MCF 10A (cell line): Measurements from ENCODE around the gene PI4KA. TPM values are rescaled to one million over a fixed set of nuclear protein-coding genes. Genes with fewer than 3 reads are reported as not detected.
"Not testable (repeated sequence)": the region's sequence is repeated elsewhere in the genome, so short reads cannot be mapped to it uniquely, and the experiment has no call there.

Experiments
- BruUV-seq: library from RNA; stranded (reverse); fragments of 400-500 nt; replicated peaks from 2 replicates; lab custom pipeline; 2021; lab: Mats Ljungman, UMichigan
- CTCF ChIA-PET: fragments of 300-600 bp; sonication (Branson Sonifier 250); formaldehyde crosslinking; extraction: SDS; loops from one replicate; lab custom pipeline; 2021; ENCODE audit warnings: antibody characterized with exemption, inconsistent platforms; lab: Yijun Ruan, JAX
- POLR2A ChIA-PET: fragments of 300-600, 350-650 bp; sonication (Branson Sonifier 250); formaldehyde crosslinking; extraction: SDS; loops from one replicate; lab custom pipeline; 2020; ENCODE audit warnings: antibody characterized with exemption, inconsistent platforms; lab: Yijun Ruan, JAX
- DNase-seq: peaks from one replicate; pipeline ENCODE4 v3.0.0-alpha.2; 2018; ENCODE audit not compliant: unreplicated experiment
- H3K27ac Mint-ChIP-seq: one replicate; pipeline ENCODE4 v1.8.0; 2022; ENCODE audit warnings: mild to moderate bottlenecking, low read depth, mixed read lengths; ENCODE audit not compliant: unreplicated experiment
- H3K27me3 Mint-ChIP-seq: one replicate; pipeline ENCODE4 v1.8.0; 2022; ENCODE audit warnings: mixed read lengths; ENCODE audit not compliant: insufficient read depth, unreplicated experiment
- H3K36me3 Mint-ChIP-seq: one replicate; pipeline ENCODE4 v1.8.0; 2022; ENCODE audit warnings: mild to moderate bottlenecking, moderate library complexity, mixed read lengths; ENCODE audit not compliant: insufficient read depth, unreplicated experiment
- H3K4me1 Mint-ChIP-seq: one replicate; pipeline ENCODE4 v1.8.0; 2022; ENCODE audit warnings: mixed read lengths; ENCODE audit not compliant: insufficient read depth, unreplicated experiment
- H3K4me3 Mint-ChIP-seq: one replicate; pipeline ENCODE4 v1.8.0; 2022; ENCODE audit warnings: mild to moderate bottlenecking, moderate library complexity, mixed read lengths; ENCODE audit not compliant: unreplicated experiment
- H3K9me3 Mint-ChIP-seq: one replicate; pipeline ENCODE4 v1.8.0; 2022; ENCODE audit warnings: mixed read lengths; ENCODE audit not compliant: unreplicated experiment
- intact Hi-C: fragments of 100-400 bp; cut with micrococcal nuclease; formaldehyde crosslinking; loops from 2 replicates; pipeline ENCODE4 v1.14.1; 2022
- total RNA-seq: library from RNA; stranded (reverse); gene quantifications from 2 replicates; pipeline ENCODE4 v1.2.3, GENCODE V29; 2022
- TF ChIP-seq, protein P1 (sequence below): fragments of 200-600 bp; IDR thresholded peaks from one replicate; pipeline ENCODE4 v1.8.0; 2022; ENCODE audit warnings: antibody characterized with exemption, mild to moderate bottlenecking; ENCODE audit not compliant: unreplicated experiment

The PI4KA gene
- total RNA-seq, 1 experiment from 2014 or later: 39.0 TPM

DNA sequence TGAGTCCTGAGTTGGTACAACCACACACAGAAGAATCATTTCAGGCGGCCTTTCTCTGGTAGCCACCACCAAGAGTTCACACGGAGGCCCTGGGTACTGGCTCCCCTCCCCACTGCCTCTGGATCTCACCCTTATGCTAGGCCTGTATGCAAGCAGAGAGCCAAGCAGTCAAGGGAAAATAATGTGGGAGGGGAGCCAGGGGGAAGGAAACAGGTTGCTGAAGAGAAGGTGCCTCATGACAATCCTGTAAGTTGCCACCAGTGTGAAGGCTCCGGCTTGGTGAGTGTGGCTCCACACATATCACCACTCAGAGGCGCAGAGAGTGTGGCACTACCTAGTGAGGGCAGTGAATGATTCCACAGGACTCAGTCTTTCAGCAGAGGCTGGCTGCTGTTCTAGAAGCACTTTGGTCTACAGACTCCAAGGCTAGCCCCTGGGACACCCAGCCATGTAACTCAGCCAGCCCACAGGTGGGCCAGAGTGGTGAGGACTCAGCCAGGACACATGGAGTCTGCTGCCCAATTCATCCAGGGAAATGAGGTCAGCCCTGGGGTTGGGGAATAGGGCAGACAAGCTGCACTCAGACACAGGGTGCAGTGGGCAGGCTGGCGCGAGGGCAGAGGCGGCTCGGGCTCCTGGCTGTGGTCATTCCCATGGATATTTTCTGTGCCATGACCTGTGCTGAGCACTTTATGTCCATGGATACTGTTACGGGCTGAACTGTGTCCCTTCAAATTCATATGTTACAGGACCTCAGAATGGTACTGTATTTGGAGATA, 133.7 kb downstream of the PI4KA start:
- CTCF ChIA-PET: interaction anchor here (0.7 kb wide), 1 partner anchor 106 kb away, joined by 3 read pairs; no protein-coding TSS in a partner anchor
- intact Hi-C loops: no loop called here
- Mint-ChIP-seq H3K27me3 (no peaks in the 10 kb centered on the region), H3K9me3 (no peaks in the 10 kb centered on the region), H3K36me3 (peaks cover 36% of the 10 kb centered on the region), H3K4me3 (no peak overlapping the region), H3K4me1 (no peaks in the 10 kb centered on the region), H3K27ac (no peak overlapping the region)
- POLR2A ChIA-PET: no interaction called here
- DNase-seq: no peak
- BruUV-seq: no TSS peak
- TF ChIP-seq, protein P1, sequence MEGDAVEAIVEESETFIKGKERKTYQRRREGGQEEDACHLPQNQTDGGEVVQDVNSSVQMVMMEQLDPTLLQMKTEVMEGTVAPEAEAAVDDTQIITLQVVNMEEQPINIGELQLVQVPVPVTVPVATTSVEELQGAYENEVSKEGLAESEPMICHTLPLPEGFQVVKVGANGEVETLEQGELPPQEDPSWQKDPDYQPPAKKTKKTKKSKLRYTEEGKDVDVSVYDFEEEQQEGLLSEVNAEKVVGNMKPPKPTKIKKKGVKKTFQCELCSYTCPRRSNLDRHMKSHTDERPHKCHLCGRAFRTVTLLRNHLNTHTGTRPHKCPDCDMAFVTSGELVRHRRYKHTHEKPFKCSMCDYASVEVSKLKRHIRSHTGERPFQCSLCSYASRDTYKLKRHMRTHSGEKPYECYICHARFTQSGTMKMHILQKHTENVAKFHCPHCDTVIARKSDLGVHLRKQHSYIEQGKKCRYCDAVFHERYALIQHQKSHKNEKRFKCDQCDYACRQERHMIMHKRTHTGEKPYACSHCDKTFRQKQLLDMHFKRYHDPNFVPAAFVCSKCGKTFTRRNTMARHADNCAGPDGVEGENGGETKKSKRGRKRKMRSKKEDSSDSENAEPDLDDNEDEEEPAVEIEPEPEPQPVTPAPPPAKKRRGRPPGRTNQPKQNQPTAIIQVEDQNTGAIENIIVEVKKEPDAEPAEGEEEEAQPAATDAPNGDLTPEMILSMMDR: no peak

DNA sequence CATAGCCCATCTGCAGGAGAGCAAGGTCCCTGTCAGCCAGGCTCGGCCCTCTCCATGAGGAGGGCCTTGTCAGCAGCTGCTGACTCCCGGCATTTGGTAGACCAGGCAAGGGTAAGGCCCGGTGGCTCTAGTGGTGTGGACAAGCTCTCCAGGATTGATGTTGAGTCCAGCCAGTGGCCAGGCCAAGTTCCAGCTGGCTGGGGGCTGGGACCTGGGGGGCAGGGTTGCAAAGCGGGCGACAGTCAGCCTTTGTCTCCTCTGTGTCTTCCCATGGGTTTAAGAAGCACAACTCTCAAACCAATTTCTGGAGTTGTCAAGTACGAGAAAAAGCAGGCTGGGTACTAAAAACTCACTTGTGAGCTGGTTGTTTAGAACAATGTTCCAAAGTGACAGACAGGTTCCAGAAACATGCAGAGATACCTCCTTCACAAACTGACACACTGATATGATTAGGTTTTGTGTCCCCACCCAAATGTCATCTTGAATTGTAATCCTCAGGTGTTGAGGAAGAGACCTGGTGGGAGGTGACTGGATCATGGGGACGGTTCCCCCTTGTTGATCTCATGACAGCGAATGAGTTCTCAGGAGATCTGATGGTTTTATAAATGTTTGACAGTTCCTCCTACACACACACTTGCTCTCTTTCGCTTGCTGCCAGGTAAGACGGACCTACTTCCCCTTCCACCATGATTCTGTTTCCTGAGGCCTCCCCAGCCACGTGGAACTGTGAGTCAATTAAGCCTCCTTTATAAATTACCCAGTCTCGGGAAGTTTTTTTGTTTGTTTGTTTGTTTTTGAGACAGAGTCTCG, 137.0 kb downstream of the PI4KA start:
- TF ChIP-seq, protein P1: no peak
- ChIA-PET CTCF (interaction anchor here (1.2 kb wide), 1 partner anchor 17 kb away, joined by 3 read pairs; no protein-coding TSS in a partner anchor), POLR2A (no interaction called here)
- H3K27me3 Mint-ChIP-seq: no peaks in the 10 kb centered on the region
- H3K27ac Mint-ChIP-seq: no peak overlapping the region
- H3K36me3 Mint-ChIP-seq: peaks cover 15% of the 10 kb centered on the region
- no TSS peak for BruUV-seq
- no peaks in the 10 kb centered on the region for H3K4me1 Mint-ChIP-seq
- intact Hi-C loops: no loop called here
- no peaks in the 10 kb centered on the region for H3K9me3 Mint-ChIP-seq
- no peak for DNase-seq
- H3K4me3 Mint-ChIP-seq: no peak overlapping the region

DNA sequence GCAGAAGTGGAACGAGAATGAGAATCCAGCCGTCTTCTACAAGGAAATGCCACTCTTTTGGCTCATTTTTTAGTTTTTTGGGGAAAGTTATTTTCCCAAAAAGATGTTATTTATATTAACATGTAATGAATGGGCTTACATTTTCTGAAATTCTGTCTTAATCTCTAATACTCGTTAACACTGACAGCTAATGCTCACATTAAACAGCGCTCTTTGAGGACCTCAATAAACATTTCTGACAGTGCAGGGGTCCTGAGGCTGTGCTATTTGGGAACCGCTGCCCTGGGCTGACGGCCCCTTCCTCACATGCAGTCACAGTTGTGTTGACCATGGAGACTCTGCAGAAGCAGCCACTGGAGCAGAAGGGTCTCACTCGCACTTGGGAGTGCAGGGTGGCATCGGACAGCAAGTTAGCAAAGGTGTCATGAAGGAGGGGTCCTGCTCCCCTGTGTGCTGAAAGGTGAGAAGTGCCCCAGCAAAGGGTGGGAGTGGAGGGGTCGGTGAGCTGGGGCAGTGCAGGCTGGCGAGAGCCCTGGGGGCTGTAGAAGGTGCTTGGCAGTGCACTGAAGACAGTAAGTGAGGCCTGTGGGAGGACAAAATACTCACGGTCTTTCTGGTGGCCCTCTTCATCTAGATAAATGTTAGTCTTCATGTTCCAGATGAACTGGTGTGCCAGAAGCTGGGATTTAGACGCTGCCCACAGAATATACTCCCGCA, 137.8 kb downstream of the PI4KA start:
- POLR2A ChIA-PET: no interaction called here
- H3K27me3 Mint-ChIP-seq: no peaks in the 10 kb centered on the region
- intact Hi-C loops: no loop called here
- TF ChIP-seq, protein P1: no peak
- CTCF ChIA-PET: interaction anchor here (1.2 kb wide), 1 partner anchor 16 kb away, joined by 3 read pairs; no protein-coding TSS in a partner anchor
- no peaks in the 10 kb centered on the region for H3K4me1 Mint-ChIP-seq
- H3K36me3 Mint-ChIP-seq: peaks cover 17% of the 10 kb centered on the region
- H3K27ac Mint-ChIP-seq: no peak overlapping the region
- H3K9me3 Mint-ChIP-seq: no peaks in the 10 kb centered on the region
- BruUV-seq: no TSS peak
- H3K4me3 Mint-ChIP-seq: no peak overlapping the region
- no peak for DNase-seq

DNA sequence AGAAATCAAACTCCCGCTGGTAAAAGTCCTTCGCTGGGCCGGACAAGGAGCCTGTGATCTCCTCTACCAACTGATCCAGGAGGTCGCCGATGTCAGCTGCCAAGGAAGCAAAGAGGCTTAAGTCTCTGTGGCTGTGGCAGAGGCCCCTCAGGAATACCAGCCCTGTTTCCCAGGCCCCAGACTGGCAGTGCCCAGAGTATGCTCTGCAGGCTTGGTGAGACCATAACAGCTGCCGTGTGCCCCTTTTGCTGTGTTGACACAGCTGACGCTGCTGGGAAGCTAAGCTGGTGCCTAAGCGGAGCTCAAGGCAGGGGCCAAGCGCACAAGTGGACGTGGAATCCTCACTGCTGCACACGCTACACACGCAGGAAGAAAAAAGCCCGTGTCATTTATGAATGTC, 139.9 kb downstream of the PI4KA start:
- BruUV-seq, H3K4me1 Mint-ChIP-seq, intact Hi-C loops, H3K4me3 Mint-ChIP-seq, POLR2A ChIA-PET, H3K27me3 Mint-ChIP-seq, H3K27ac Mint-ChIP-seq, DNase-seq, H3K9me3 Mint-ChIP-seq: not testable (repeated sequence)
- CTCF ChIA-PET: interaction anchor here (0.7 kb wide), 1 partner anchor 320 kb away, joined by 4 read pairs; no protein-coding TSS in a partner anchor
- H3K36me3 Mint-ChIP-seq: peaks cover 19% of the 10 kb centered on the region

DNA sequence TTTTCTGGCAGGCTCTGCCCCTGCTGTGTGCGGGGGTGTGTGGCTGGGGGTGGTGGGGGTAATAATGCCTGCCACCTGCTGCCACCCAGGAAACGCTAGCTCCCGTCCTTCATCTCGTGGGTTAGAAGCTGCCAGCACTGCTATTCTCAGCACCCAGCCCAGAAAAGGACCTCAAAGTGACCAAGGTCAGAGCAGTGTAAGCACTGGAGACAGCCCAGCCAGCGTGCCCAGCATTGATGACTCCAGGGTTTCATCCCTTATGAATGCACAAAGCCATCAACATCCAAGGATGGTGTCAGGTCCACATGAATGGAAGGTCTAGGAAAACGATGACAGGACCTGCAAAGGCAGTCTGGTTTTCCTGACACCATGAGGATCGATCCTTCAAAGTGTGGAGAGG, 140.6 kb downstream of the PI4KA start:
- DNase-seq, H3K9me3 Mint-ChIP-seq, intact Hi-C loops, H3K4me3 Mint-ChIP-seq, POLR2A ChIA-PET, BruUV-seq, H3K27ac Mint-ChIP-seq, H3K27me3 Mint-ChIP-seq, H3K4me1 Mint-ChIP-seq: not testable (repeated sequence)
- H3K36me3 Mint-ChIP-seq: peaks cover 19% of the 10 kb centered on the region
- CTCF ChIA-PET: interaction anchor here (0.7 kb wide), 1 partner anchor 319 kb away, joined by 4 read pairs; no protein-coding TSS in a partner anchor

DNA sequence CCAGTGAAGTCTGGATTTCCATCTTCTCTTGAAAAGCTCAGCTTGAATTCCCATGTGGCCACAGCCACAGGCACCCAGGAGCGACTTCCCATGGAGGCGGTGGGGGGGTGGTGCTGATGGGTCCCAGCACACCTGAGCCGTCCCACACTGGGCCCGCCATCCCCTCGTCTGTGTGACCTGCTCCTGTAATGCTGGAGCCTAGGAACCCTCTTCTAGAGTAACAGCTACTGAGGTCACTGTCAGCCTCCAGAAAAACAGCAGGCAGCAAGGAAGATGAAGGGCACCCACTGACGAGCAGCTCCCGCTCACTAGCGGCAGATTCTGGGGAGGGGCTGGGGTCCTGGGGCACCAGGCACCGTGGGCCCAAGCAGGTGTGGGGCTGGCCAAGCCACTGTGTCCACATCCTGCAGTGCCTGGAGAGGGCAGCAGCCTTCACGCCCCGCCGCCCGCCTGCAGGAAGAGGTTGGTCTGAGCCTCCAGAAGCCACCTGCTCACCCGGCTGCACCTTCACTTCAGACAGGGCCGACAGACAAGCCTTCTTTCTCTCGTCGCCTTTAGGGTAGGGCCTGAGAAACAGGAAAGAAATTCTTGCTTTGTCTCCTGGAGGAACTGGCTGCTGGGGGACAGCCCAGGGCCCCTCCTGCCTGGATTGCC, 141.3 kb downstream of the PI4KA start:
- H3K4me3 Mint-ChIP-seq, H3K4me1 Mint-ChIP-seq, DNase-seq, POLR2A ChIA-PET, BruUV-seq, H3K27ac Mint-ChIP-seq, intact Hi-C loops, H3K27me3 Mint-ChIP-seq, H3K9me3 Mint-ChIP-seq: not testable (repeated sequence)
- CTCF ChIA-PET: interaction anchor here (0.7 kb wide), 1 partner anchor 134 kb away, joined by 3 read pairs; no protein-coding TSS in a partner anchor
- H3K36me3 Mint-ChIP-seq: peaks cover 22% of the 10 kb centered on the region
